Measurements from ENCODE around the gene APOL1. TPM values are rescaled to one million over a fixed set of nuclear protein-coding genes. Genes with fewer than 3 reads are reported as not detected.
"Not testable (repeated sequence)": the region's sequence is repeated elsewhere in the genome, so short reads cannot be mapped to it uniquely, and the experiment has no call there.

The APOL1 gene
- total and polyA plus RNA-seq, 2 of the 13 experiments (the other 11 are each of a cell fraction or from before 2014, with no cell fraction given) = 20.3 to 75.0 TPM

GRCh38 chr22:36251979-36252608 is 839 bp upstream of the APOL1 start (continued):
- peak; percentile 72; the same call in 1 of the 2 replicates for TF ChIP-seq ZHX1 (CRISPR knock-in tag; IDR thresholded peaks at IDR 0.05; ENCODE audit: low read depth)
- TF ChIP-seq ZNF18 (CRISPR knock-in tag; IDR thresholded peaks at IDR 0.05; ENCODE audit: insufficient replicate concordance) = peak; percentile 46
- peak; percentile 82; the same call in 1 of the 2 replicates for TF ChIP-seq DPF2 (CRISPR knock-in tag; IDR thresholded peaks at IDR 0.05; ENCODE audit: borderline replicate concordance, low read depth)
- 0 out of 2 replicates have a peak, but pooled peaks have one; percentile 41 for TF ChIP-seq ZNF432 (CRISPR knock-in tag; IDR thresholded peaks at IDR 0.05; ENCODE audit: borderline replicate concordance)
- TF ChIP-seq ZNF264 (CRISPR knock-in tag; IDR thresholded peaks at IDR 0.05) = peak; percentile 21; the same call in 1 of the 2 replicates
- TF ChIP-seq ZBTB7A (CRISPR knock-in tag; IDR thresholded peaks at IDR 0.05) = peak; percentile 88; the same call in 1 of the 2 replicates
- 0 out of 2 replicates have a peak, but pooled peaks have one; percentile 48 for TF ChIP-seq ZBTB39 (CRISPR knock-in tag; IDR thresholded peaks at IDR 0.05)
- peak; percentile 64; the same call in 1 of the 2 replicates for TF ChIP-seq IKZF5 (CRISPR knock-in tag; IDR thresholded peaks at IDR 0.05)
- TF ChIP-seq RFXAP (CRISPR knock-in tag; IDR thresholded peaks at IDR 0.05; ENCODE audit: borderline replicate concordance) = peak; percentile 79; the same call in 1 of the 2 replicates
- peak; percentile 77 for TF ChIP-seq HNF4G (IDR thresholded peaks at IDR 0.05; ENCODE audit: borderline replicate concordance, low read depth, low read length)
- peak; percentile 63; the same call in 1 of the 2 replicates for TF ChIP-seq HNF4G (CRISPR knock-in tag; IDR thresholded peaks at IDR 0.05; ENCODE audit: borderline replicate concordance, low read depth)
- TF ChIP-seq IRF9 (CRISPR knock-in tag; IDR thresholded peaks at IDR 0.05; ENCODE audit: borderline replicate concordance) = 0 out of 2 replicates have a peak, but pooled peaks have one; percentile 46
- TF ChIP-seq FOXO1 (CRISPR knock-in tag; IDR thresholded peaks at IDR 0.05) = peak; percentile 82; the same call in 1 of the 2 replicates
- peak; percentile 78; the same call in 1 of the 2 replicates for TF ChIP-seq TGIF2 (CRISPR knock-in tag; IDR thresholded peaks at IDR 0.05)
- peak; percentile 44; the same call in 1 of the 2 replicates for TF ChIP-seq DR1 (CRISPR knock-in tag; IDR thresholded peaks at IDR 0.05)
- TF ChIP-seq ZNF761 (CRISPR knock-in tag; conservative IDR thresholded peaks at IDR 0.05) = 0 out of 2 replicates have a peak, but pooled peaks have one; percentile 35
- TF ChIP-seq TEAD3 (CRISPR knock-in tag; optimal IDR thresholded peaks at IDR 0.05; ENCODE audit: borderline replicate concordance) = peak; percentile 83
- peak; percentile 71; the same call in 1 of the 2 replicates for TF ChIP-seq CREM (IDR thresholded peaks at IDR 0.05)
- TF ChIP-seq CREM (CRISPR knock-in tag; IDR thresholded peaks at IDR 0.05) = not testable (repeated sequence)
- peak; percentile 83 for TF ChIP-seq ELF3 (CRISPR knock-in tag; IDR thresholded peaks at IDR 0.05)
